Measurements from ENCODE around the gene NXNL1. TPM values are rescaled to one million over a fixed set of nuclear protein-coding genes. Genes with fewer than 3 reads are reported as not detected.

NXNL1 gene
- total RNA-seq, 1 experiment from 2014 or later, result not detected

DNA sequence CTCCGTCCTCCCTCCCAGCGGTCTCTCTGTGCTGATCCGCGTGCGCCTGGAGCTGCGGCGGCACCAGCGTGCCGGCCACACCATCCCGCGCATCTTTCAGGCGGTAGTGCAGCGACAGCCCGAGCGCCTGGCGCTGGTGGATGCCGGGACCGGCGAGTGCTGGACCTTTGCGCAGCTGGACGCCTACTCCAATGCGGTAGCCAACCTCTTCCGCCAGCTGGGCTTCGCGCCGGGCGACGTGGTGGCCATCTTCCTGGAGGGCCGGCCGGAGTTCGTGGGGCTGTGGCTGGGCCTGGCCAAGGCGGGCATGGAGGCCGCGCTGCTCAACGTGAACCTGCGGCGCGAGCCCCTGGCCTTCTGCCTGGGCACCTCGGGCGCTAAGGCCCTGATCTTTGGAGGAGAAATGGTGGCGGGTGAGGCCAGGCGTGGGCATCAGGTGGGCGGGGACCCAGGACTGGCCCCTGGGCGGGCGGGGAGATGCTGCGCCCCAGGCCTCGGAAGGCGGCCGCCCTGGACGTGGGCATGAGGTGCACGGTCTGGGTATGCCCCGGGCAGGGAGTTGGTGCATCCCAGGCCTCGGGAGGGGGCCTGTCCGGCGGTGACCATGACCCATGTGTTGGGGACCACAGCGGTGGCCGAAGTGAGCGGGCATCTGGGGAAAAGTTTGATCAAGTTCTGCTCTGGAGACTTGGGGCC is 26.0 kb upstream of the NXNL1 start:
- Histone ChIP-seq H2AFZ (ENCODE audit: low read depth, low read length, poor library complexity, severe bottlenecking) (no peak overlapping the region), H3K4me1 (ENCODE audit: control insufficient read depth in 1 of 2, insufficient read depth in 2 of 2, low read length in 2 of 2) (peaks cover 18 to 32% of the 10 kb centered on the region in 2 experiments), H3K4me2 (ENCODE audit: low read length) (no peak overlapping the region), H3K79me2 (ENCODE audit: insufficient read depth, low read length) (0 out of 2 replicates have a peak, but pooled peaks cover 4% of the 10 kb centered on the region), H3K27ac (ENCODE audit: low read depth, low read length) (no peak overlapping the region; the same call in 1 of the 2 replicates), H3K36me3 (ENCODE audit: control insufficient read depth in 1 of 2, insufficient read depth in 2 of 2, low read length in 2 of 2) (no peaks in the 10 kb centered on the region), H3K27me3 (ENCODE audit: insufficient read depth, low read length) (no peaks in the 10 kb centered on the region), H3K9ac (ENCODE audit: low read length) (no peak overlapping the region), H3K9me3 (ENCODE audit: control insufficient read depth in 1 of 2, insufficient read depth in 1 of 2, low read depth in 1 of 2, low read length in 2 of 2) (no peaks in the 10 kb centered on the region), H4K20me1 (ENCODE audit: insufficient read depth) (no peaks in the 10 kb centered on the region), H3K4me3 (replicated peaks in 1 of 2; ENCODE audit: low read depth in 1 of 2, low read length in 2 of 2) (no peak overlapping the region), H3K9me2 (ENCODE audit: insufficient read depth) (no peaks in the 10 kb centered on the region)
- ChIA-PET RAD21 (ENCODE audit: low non-redundant PET in 1 of 2, low total read pairs in 2 of 2, uncharacterized antibody in 2 of 2, unreplicated experiment in 2 of 2) (no interaction called here), CTCF (interaction anchor here (0.9 to 1.7 kb wide), 2 partner anchors 9 to 280 kb away, joined by 3 to 6 read pairs; no protein-coding TSS in a partner anchor), POLR2A (no interaction called here)
- BruUV-seq (replicated peaks), result no TSS peak
- DNase-seq (ENCODE audit: low read depth, low spot score) (no peak), ATAC-seq (no peak)
- TF ChIP-seq SP1 (IDR thresholded peaks at IDR 0.05; ENCODE audit: low read depth), result no peak
- no peak for TF ChIP-seq EZH2phosphoT487 (IDR thresholded peaks at IDR 0.05; ENCODE audit: borderline replicate concordance)
- TF ChIP-seq CBX3 (IDR thresholded peaks at IDR 0.05; ENCODE audit: low read depth), result no peak
- no peak for TF ChIP-seq TCF7L2 (IDR thresholded peaks at IDR 0.05; ENCODE audit: borderline replicate concordance, extremely low read depth, insufficient read depth, insufficient read length)
- TF ChIP-seq, protein P1, sequence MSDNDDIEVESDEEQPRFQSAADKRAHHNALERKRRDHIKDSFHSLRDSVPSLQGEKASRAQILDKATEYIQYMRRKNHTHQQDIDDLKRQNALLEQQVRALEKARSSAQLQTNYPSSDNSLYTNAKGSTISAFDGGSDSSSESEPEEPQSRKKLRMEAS (IDR thresholded peaks at IDR 0.05), result no peak
- no peak for TF ChIP-seq JUND (IDR thresholded peaks at IDR 0.05)
- TF ChIP-seq, protein P2, sequence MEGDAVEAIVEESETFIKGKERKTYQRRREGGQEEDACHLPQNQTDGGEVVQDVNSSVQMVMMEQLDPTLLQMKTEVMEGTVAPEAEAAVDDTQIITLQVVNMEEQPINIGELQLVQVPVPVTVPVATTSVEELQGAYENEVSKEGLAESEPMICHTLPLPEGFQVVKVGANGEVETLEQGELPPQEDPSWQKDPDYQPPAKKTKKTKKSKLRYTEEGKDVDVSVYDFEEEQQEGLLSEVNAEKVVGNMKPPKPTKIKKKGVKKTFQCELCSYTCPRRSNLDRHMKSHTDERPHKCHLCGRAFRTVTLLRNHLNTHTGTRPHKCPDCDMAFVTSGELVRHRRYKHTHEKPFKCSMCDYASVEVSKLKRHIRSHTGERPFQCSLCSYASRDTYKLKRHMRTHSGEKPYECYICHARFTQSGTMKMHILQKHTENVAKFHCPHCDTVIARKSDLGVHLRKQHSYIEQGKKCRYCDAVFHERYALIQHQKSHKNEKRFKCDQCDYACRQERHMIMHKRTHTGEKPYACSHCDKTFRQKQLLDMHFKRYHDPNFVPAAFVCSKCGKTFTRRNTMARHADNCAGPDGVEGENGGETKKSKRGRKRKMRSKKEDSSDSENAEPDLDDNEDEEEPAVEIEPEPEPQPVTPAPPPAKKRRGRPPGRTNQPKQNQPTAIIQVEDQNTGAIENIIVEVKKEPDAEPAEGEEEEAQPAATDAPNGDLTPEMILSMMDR (IDR thresholded peaks at IDR 0.05 in 2 of 3, conservative IDR thresholded peaks at IDR 0.05 in 1 of 3; ENCODE audit: borderline replicate concordance in 1 of 3, insufficient read depth in 1 of 3, low read depth in 2 of 3, low read length in 2 of 3), result no peak
- no peak for TF ChIP-seq ZNF274 (IDR thresholded peaks at IDR 0.05; ENCODE audit: low read depth, low read length)
- intact Hi-C loops (cut with micrococcal nuclease), result no loop called here
